GM13977 (cell line): ENCODE measurements around the gene RAB4A.
A peak's percentile ranks its signal among the peaks of the same experiment; 100 is the strongest.

ENCODE experiments used
- DNase-seq: peaks from one replicate; pipeline ENCODE4 v3.0.0; 2012; ENCODE audit warnings: low spot score
- in situ Hi-C: fragments of 300-500 bp; cut with MboI; formaldehyde crosslinking; loops from one replicate; pipeline ENCODE4 v1.12.0; 2022; ENCODE audit warnings: low sequenced_read_pairs, low pct_unique_long_range_greater_than_20kb, mixed read lengths, inconsistent platforms; ENCODE audit not compliant: unreplicated experiment
- TF ChIP-seq, protein P1 (sequence below): IDR thresholded peaks from 2 replicates; pipeline ENCODE4 v1.5.1; 2012; ENCODE audit warnings: mild to moderate bottlenecking, control low read depth; ENCODE audit not compliant: insufficient read depth; ENCODE audit errors: extremely low read depth, missing control alignments

Gene RAB4A

DNA sequence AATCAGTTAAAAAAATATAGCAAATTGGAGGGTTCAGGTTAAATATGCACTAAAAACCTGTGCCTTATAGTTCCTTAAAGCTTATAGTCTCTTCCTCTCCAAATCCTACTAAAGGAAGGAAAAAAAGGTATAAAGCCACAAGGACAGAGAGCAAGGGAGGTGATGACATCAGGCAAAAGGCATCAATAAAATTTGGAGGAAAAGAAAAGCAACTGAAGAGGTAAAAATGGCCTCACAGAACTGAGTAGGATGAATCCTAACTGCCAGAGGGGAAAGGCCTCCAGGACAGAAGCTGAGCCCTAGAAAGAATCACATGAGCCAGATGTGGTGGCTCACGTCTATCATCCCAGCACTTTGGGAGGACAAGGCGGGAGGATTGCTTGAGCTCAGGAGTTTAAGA lies 63.8 kb downstream of the RAB4A start:
- DNase-seq, result no peak
- in situ Hi-C loops, result no loop called here
- TF ChIP-seq, protein P1, sequence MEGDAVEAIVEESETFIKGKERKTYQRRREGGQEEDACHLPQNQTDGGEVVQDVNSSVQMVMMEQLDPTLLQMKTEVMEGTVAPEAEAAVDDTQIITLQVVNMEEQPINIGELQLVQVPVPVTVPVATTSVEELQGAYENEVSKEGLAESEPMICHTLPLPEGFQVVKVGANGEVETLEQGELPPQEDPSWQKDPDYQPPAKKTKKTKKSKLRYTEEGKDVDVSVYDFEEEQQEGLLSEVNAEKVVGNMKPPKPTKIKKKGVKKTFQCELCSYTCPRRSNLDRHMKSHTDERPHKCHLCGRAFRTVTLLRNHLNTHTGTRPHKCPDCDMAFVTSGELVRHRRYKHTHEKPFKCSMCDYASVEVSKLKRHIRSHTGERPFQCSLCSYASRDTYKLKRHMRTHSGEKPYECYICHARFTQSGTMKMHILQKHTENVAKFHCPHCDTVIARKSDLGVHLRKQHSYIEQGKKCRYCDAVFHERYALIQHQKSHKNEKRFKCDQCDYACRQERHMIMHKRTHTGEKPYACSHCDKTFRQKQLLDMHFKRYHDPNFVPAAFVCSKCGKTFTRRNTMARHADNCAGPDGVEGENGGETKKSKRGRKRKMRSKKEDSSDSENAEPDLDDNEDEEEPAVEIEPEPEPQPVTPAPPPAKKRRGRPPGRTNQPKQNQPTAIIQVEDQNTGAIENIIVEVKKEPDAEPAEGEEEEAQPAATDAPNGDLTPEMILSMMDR, result no peak

GRCh38 chr1:229336345-229336744 lies 65.4 kb downstream of the RAB4A start:
- TF ChIP-seq, protein P1, result no peak
- in situ Hi-C loops, result no loop called here
- no peak for DNase-seq

DNA sequence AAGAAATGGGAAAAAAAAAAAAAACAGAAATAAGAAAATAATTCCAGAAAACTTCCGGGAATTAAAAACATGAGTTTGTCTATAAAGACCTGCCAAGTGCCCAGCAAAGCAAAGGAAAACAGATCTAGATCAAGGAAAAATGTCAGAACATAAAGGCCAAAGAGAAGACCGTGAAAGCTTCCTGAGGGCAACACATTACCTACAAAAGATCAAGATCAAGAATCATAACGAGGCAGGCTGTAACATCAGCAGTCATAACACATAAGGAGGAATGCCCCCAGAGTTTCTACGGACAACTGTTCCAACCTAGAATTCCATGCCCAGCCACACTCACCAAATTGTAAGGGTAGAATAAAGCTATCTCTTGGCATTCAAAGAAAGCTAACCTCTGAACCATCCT lies 68.2 kb downstream of the RAB4A start:
- in situ Hi-C loops, result no loop called here
- no peak for DNase-seq
- TF ChIP-seq, protein P1, result no peak

DNA sequence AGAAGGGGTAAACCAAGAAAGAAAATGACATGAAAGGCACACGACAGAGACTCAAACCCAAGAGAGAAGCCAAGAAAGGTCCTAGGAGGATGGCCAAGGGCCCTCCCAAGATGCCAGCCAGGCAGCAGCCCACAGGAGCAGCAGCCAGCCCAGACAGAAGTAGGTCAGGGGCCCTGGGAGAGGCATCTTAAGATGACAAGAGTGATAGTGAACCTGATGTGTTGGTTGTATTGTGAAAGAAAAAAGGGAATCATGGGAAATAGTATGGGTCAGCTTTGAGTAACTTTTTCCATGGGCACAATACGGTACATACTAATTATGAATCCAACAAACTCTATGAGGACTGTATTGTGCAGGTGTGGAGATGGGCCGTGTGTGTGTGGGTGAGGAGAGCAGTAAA lies 68.6 kb downstream of the RAB4A start:
- in situ Hi-C loops, result no loop called here
- no peak for DNase-seq
- TF ChIP-seq, protein P1, result no peak

DNA sequence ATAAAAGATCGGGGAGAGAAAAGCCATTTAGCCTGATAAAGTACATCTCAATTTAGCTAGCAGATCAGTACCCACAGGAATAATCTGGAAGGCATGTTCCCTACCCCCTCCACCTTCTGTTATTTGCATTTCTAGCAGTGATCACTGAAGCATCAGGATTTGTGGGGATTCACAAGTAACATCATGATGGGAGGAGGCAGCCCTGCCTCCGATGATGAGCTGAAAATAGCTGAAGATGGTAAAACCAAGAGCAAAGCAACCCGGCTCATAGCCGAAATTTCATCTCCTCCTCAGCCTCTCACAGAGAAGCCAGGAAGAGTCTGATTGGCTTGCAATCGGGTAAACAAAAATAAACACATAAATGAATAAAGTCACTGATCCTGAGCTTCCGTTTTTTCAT lies 69.6 kb downstream of the RAB4A start:
- in situ Hi-C loops, result no loop called here
- no peak for DNase-seq
- TF ChIP-seq, protein P1, result no peak

GRCh38 chr1:229341774-229342655 lies 71.1 kb downstream of the RAB4A start:
- TF ChIP-seq, protein P1, result no peak
- in situ Hi-C loops, result no loop called here
- peak; percentile 92 for DNase-seq
